Neural progenitor cell (in vitro differentiated cells): ENCODE data around the gene EXOG.

ENCODE experiments used
- CTCF ChIP-seq: fragments of 200-600 bp; sonication (generic); IDR thresholded peaks from 2 replicates; pipeline ENCODE4 v1.5.1; 2017; ENCODE audit warnings: antibody characterized with exemption, mild to moderate bottlenecking
- EZH2 ChIP-seq: fragments of 200-600 bp; sonication (generic); IDR thresholded peaks from 2 replicates; pipeline ENCODE4 v1.6.1; 2017; ENCODE audit warnings: antibody characterized with exemption, mild to moderate bottlenecking, moderate library complexity

GRCh38 chr3:38573111-38573510 is 77.0 kb downstream of the EXOG start:
- TF ChIP-seq EZH2 (no peak), CTCF (no peak)
